ENCODE measurements around the gene HSPH1. TPM values are rescaled to one million over a fixed set of nuclear protein-coding genes. Genes with fewer than 3 reads are reported as not detected.

Gene HSPH1
- total RNA-seq, 1 donor from 2014 or later = 112 TPM

DNA sequence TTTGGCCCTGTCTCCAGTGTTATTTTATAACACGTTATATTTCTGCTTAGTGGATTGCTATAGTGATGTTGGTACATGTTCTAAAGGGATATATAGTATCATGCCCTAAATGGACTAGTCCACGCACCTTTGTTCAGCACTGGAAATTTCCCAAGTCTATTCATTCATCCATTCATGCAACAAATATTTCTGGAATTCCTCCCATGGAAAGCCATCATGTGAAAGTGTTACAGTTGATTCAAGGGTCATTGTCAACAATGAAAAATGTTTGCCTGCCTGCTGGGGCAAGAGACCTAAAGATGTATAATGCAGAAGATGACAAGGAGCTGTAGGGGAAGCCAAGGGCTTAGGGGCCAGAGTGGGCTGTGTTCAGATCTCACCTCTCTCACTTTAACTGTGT is 10.8 kb upstream of the HSPH1 start:
- Mint-ChIP-seq H3K27ac (no peak overlapping the region), H3K4me3 (no peak overlapping the region), H3K9me3 (peaks cover 4% of the 10 kb centered on the region), H3K36me3 (ENCODE audit: low read depth) (no peaks in the 10 kb centered on the region), H3K27me3 (peaks cover 18% of the 10 kb centered on the region), H3K4me1 (no peaks in the 10 kb centered on the region)
- intact Hi-C loops (cut with micrococcal nuclease) = no loop called here
- DNase-seq = no peak
- TF ChIP-seq, protein P1, sequence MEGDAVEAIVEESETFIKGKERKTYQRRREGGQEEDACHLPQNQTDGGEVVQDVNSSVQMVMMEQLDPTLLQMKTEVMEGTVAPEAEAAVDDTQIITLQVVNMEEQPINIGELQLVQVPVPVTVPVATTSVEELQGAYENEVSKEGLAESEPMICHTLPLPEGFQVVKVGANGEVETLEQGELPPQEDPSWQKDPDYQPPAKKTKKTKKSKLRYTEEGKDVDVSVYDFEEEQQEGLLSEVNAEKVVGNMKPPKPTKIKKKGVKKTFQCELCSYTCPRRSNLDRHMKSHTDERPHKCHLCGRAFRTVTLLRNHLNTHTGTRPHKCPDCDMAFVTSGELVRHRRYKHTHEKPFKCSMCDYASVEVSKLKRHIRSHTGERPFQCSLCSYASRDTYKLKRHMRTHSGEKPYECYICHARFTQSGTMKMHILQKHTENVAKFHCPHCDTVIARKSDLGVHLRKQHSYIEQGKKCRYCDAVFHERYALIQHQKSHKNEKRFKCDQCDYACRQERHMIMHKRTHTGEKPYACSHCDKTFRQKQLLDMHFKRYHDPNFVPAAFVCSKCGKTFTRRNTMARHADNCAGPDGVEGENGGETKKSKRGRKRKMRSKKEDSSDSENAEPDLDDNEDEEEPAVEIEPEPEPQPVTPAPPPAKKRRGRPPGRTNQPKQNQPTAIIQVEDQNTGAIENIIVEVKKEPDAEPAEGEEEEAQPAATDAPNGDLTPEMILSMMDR (IDR thresholded peaks at IDR 0.05) = no peak
- POLR2A ChIA-PET = no interaction called here
- CTCF ChIA-PET = no interaction called here
- ATAC-seq (ENCODE audit: low read depth) = no peak

DNA sequence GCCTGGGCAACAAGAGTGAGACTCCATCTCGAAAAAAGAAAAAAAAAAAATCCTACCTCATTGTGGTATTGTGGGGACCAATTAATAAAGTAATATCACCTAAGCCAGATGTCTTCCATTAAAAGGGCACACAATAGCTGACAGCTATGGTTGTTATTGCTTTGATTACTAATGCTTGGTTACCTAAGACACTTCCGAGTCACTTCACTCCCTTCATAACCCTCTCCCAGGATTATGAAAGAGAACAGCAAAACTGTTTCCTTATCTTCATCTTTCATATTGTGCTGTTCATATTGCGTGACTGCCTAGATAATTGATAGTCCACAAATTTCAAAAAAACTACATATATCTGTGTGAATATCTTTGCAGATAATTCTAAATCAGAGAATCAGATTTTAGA is 10.3 kb upstream of the HSPH1 start:
- ATAC-seq (ENCODE audit: low read depth) (no peak), DNase-seq (no peak)
- Mint-ChIP-seq H3K9me3 (no peaks in the 10 kb centered on the region), H3K36me3 (ENCODE audit: low read depth) (no peaks in the 10 kb centered on the region), H3K4me3 (no peak overlapping the region), H3K4me1 (no peaks in the 10 kb centered on the region), H3K27me3 (peaks cover 18% of the 10 kb centered on the region), H3K27ac (no peak overlapping the region)
- ChIA-PET POLR2A (no interaction called here), CTCF (no interaction called here)
- TF ChIP-seq, protein P1 (IDR thresholded peaks at IDR 0.05) = no peak
- intact Hi-C loops (cut with micrococcal nuclease) = no loop called here

DNA sequence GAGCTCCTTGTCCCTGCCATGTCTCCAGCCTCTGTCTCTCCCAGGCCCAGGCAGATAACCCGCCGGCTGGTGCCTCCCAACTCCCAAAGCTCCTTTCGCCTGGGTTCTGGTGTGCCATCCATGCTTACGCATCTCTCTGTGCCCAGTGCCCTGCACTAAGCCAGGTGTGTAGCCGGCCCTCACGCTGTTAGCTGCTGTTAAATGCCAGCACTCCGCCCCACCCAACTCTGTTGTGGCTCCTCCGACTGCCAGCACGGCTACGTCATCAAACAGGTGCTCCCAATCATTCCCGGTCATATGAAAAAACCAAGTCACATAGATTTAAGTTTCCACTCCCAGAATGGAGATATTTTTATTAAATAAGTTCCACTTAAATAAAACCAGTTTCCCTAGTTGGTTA is 7.0 kb upstream of the HSPH1 start:
- Mint-ChIP-seq H3K27ac (no peak overlapping the region), H3K36me3 (ENCODE audit: low read depth) (no peaks in the 10 kb centered on the region), H3K9me3 (no peaks in the 10 kb centered on the region), H3K4me1 (no peaks in the 10 kb centered on the region), H3K27me3 (peaks cover 18% of the 10 kb centered on the region), H3K4me3 (no peak overlapping the region)
- ATAC-seq (ENCODE audit: low read depth) (no peak), DNase-seq (no peak)
- ChIA-PET POLR2A (interaction anchor here (0.6 kb wide), 1 partner anchor 17 kb away, joined by 3 read pairs; no protein-coding TSS in a partner anchor), CTCF (no interaction called here)
- intact Hi-C loops (cut with micrococcal nuclease) = no loop called here
- TF ChIP-seq, protein P1 (IDR thresholded peaks at IDR 0.05) = no peak

DNA sequence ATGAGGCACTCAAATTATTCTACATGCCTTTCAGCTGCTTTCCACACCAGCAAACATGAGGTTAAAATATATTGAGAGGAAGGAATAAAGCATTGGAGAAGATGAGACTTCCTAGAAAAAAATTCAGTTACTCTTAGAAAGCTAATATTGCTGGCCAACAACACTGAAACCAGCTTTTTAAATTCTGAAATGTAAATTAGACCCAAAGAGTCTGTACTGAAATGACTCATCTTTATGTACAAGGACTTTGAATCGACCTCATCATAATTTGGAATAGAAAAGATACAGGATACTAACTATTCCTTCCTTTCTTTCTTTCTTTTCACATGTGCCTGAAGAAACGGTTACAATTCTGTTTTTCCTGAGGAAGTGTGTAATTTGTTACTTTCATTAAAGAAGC is 6.5 kb upstream of the HSPH1 start:
- Mint-ChIP-seq H3K4me3 (no peak overlapping the region), H3K36me3 (ENCODE audit: low read depth) (no peaks in the 10 kb centered on the region), H3K4me1 (peaks cover under 1% of the 10 kb centered on the region), H3K27me3 (peaks cover 16% of the 10 kb centered on the region), H3K27ac (peak overlapping the region; percentile 7), H3K9me3 (no peaks in the 10 kb centered on the region)
- intact Hi-C loops (cut with micrococcal nuclease) = no loop called here
- ATAC-seq (ENCODE audit: low read depth) = no peak
- CTCF ChIA-PET = no interaction called here
- no peak for DNase-seq
- POLR2A ChIA-PET = no interaction called here
- TF ChIP-seq, protein P1 (IDR thresholded peaks at IDR 0.05) = no peak

DNA sequence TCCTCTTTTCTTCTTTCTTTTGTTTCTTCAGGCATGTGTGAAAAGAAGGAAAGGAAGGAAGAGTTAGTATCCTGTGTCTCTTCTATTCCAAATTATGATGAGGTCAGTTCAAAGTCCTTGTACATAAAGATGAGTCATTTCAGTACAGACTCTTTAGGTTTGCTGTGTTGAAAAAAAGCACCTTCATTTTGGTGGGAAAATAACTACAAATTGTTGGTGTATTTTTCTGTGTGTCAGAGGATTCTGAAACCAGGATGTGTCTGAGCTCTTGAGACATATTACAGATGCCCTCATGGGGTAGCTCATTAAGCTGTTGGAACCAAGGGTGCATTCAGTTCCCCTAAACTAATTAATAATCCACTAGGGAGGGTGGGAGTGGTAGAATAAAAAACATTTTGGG is 5.8 kb upstream of the HSPH1 start:
- ATAC-seq (ENCODE audit: low read depth) (no peak), DNase-seq (no peak)
- no peaks in the 10 kb centered on the region for H3K36me3 Mint-ChIP-seq (ENCODE audit: low read depth)
- H3K4me3 Mint-ChIP-seq = no peak overlapping the region
- H3K27me3 Mint-ChIP-seq = peaks cover 10% of the 10 kb centered on the region
- H3K9me3 Mint-ChIP-seq = no peaks in the 10 kb centered on the region
- TF ChIP-seq, protein P1 (IDR thresholded peaks at IDR 0.05) = no peak
- CTCF ChIA-PET = no interaction called here
- H3K4me1 Mint-ChIP-seq = peaks cover 8% of the 10 kb centered on the region
- no peak overlapping the region for H3K27ac Mint-ChIP-seq
- intact Hi-C loops (cut with micrococcal nuclease) = no loop called here
- POLR2A ChIA-PET = no interaction called here
